PFSK-1 (cell line): ENCODE measurements around the gene RET.

ENCODE experiments used
- FOXP2 ChIP-seq: optimal IDR thresholded peaks from 2 replicates; pipeline ENCODE3; 2011; ENCODE audit warnings: borderline replicate concordance, control low read depth, inconsistent platforms; ENCODE audit not compliant: insufficient read depth; ENCODE audit errors: extremely low read length, extremely low read depth
- POLR2AphosphoS5 ChIP-seq: IDR thresholded peaks from 2 replicates; pipeline ENCODE4 v1.6.1; 2012; ENCODE audit warnings: low read depth, mild to moderate bottlenecking, control low read depth, low read length, moderate library complexity
- SIN3A ChIP-seq: IDR thresholded peaks from 2 replicates; pipeline ENCODE4 v1.6.1; 2012; ENCODE audit warnings: mild to moderate bottlenecking, low read length, moderate library complexity, borderline replicate concordance; ENCODE audit not compliant: insufficient read depth
- TAF1 ChIP-seq: IDR thresholded peaks from 2 replicates; pipeline ENCODE4 v1.6.1; 2012; ENCODE audit warnings: low read length, control low read depth, borderline replicate concordance; ENCODE audit not compliant: insufficient read depth
- TF ChIP-seq, protein P1 (sequence below), 2 experiments: IDR thresholded peaks; 2 replicates each; pipeline versions ENCODE4 v1.6.1 to v1.8.0; 2011 to 2012; ENCODE audit warnings: low read depth in 2 of 2, low read length in 2 of 2, control low read depth in 1 of 2, inconsistent platforms in 1 of 2, mild to moderate bottlenecking in 1 of 2, moderate library complexity in 1 of 2; ENCODE audit not compliant: insufficient read depth in 1 of 2

RET gene

DNA sequence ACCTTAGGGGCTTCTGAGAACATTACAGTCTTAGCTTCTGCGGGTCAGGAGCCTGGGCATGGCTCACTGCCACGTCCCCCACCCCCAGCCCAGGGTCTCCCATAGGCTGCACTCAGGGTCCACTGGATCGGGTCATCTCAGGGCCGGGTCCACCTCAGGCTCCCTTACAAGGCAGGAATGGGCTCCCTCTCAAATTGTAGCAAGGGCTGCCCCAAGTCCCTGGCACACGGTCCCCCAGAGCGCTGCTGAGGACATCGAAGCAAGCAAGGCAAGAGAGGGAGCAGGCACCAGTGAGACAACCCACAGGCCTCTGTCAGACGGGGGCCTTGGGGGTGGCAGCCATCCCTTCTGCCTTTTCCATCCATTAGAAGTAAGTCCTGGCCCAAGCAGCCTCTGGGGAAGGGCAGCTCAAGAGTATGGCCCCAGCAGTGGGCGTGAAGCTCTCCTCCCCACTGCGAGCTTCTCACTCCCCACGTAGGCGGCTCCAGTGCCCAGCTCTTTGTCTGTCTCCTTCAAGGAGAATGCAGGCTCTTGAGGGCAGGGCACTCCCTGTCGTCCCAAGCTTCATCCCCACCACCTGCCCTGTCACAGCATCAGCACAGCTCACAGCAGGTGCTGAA lies 18.0 kb upstream of the RET start:
- no peak for TF ChIP-seq TAF1
- TF ChIP-seq, protein P1, sequence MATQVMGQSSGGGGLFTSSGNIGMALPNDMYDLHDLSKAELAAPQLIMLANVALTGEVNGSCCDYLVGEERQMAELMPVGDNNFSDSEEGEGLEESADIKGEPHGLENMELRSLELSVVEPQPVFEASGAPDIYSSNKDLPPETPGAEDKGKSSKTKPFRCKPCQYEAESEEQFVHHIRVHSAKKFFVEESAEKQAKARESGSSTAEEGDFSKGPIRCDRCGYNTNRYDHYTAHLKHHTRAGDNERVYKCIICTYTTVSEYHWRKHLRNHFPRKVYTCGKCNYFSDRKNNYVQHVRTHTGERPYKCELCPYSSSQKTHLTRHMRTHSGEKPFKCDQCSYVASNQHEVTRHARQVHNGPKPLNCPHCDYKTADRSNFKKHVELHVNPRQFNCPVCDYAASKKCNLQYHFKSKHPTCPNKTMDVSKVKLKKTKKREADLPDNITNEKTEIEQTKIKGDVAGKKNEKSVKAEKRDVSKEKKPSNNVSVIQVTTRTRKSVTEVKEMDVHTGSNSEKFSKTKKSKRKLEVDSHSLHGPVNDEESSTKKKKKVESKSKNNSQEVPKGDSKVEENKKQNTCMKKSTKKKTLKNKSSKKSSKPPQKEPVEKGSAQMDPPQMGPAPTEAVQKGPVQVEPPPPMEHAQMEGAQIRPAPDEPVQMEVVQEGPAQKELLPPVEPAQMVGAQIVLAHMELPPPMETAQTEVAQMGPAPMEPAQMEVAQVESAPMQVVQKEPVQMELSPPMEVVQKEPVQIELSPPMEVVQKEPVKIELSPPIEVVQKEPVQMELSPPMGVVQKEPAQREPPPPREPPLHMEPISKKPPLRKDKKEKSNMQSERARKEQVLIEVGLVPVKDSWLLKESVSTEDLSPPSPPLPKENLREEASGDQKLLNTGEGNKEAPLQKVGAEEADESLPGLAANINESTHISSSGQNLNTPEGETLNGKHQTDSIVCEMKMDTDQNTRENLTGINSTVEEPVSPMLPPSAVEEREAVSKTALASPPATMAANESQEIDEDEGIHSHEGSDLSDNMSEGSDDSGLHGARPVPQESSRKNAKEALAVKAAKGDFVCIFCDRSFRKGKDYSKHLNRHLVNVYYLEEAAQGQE (IDR thresholded peaks at IDR 0.05; ENCODE audit: insufficient read depth in 1 of 2, low read depth in 2 of 2, low read length in 2 of 2), result no peak

DNA sequence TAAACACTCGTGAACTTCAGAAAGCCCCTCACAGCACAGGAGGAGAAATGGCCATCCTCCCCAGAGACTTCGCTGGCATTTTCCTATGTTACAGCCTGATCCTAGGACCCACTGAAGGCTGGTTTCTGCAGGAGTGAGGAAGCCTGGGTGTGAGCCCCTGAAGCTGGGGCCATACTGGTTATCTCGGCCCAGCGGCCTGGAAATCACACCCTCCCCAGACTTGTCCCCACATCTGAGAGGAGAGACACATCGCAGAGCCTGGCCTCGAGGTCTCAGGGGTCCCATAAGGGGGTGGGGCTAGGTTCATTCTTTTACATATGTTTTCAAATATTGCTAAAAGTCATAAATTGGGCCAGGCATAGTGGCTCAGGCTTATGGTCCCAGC lies 17.5 kb upstream of the RET start:
- TF ChIP-seq POLR2AphosphoS5, result no peak
- TF ChIP-seq FOXP2, result no peak
- no peak for TF ChIP-seq SIN3A
- no peak for TF ChIP-seq TAF1
- TF ChIP-seq, protein P1 (IDR thresholded peaks at IDR 0.05; ENCODE audit: insufficient read depth in 1 of 2, low read depth in 2 of 2, low read length in 2 of 2), result no peak

DNA sequence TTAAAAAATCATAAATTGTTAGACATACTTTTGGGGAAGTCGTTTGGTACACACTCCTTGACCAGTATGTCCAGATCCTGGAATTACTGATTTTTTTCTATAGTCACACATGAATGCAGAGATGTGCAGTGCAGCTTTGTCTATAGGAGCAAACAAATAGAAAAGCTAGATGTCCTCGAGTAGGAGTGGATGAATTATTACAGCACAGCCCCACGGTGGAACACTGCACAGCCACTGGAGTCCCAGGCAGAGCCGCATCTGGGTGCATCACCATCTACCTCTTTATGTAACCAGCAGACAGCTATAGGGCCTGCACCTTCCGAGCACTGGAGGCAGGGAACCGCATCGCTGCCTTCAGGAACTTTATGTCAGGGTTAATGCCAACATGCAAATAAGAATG lies 17.0 kb upstream of the RET start:
- TF ChIP-seq SIN3A (no peak), TAF1 (no peak), POLR2AphosphoS5 (no peak), FOXP2 (no peak)
- TF ChIP-seq, protein P1 (IDR thresholded peaks at IDR 0.05; ENCODE audit: insufficient read depth in 1 of 2, low read depth in 2 of 2, low read length in 2 of 2), result no peak

DNA sequence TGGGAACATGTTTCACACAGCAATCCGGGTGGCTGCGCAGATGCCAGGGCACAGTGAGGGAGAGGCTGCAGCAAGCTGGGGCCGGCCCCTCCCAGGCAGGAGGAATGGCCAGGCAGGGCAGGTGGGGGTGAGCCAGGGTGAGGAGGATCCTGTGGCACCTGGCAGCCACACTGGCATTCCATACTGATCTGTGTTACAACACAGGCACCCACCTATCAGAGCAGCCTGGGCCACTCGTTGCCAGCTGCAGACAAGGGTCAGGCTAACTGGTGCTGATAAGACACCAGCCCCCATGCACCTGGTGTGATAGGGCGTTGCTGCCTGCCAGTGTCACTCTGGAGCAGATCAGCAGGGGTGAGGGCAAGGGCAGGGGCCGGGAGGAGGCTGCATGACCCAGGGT lies 16.6 kb upstream of the RET start:
- TF ChIP-seq FOXP2 (no peak), POLR2AphosphoS5 (no peak), SIN3A (no peak), TAF1 (no peak)
- TF ChIP-seq, protein P1 (IDR thresholded peaks at IDR 0.05; ENCODE audit: insufficient read depth in 1 of 2, low read depth in 2 of 2, low read length in 2 of 2), result no peak

DNA sequence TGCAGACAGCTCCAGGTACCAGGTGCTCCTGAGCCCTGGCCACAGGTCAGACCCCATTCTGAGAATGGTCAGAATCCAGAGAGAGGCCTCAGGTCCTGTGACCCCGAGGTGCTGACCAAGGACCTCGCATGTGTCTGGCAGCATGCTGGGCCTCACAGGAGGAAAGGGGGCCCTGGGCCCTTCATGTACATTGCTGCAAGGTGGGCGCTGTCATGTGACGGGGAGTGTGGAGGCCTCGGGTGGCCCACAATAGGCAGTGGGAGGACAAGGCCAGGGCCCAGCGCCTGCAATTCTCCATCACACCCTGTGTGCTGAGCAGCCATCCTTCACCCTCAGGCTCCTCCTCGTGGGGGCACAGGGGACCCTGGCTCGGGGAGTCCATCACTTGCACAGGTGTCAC lies 15.5 kb upstream of the RET start:
- TF ChIP-seq POLR2AphosphoS5 (no peak), TAF1 (no peak), FOXP2 (no peak), SIN3A (no peak)
- TF ChIP-seq, protein P1 (IDR thresholded peaks at IDR 0.05; ENCODE audit: insufficient read depth in 1 of 2, low read depth in 2 of 2, low read length in 2 of 2), result no peak
